Testis (tissue), 5 donors: ENCODE data around the gene CCNJ. TPM values are rescaled to one million over a fixed set of nuclear protein-coding genes. Genes with fewer than 3 reads are reported as not detected.
"Not testable (repeated sequence)": the region's sequence is repeated elsewhere in the genome, so short reads cannot be mapped to it uniquely, and the experiment has no call there.

Experiments used
- DNase-seq: peaks from one replicate; pipeline ENCODE4 v3.0.0-alpha.2; 2019
- H3K27ac ChIP-seq, 2 donors: fragments of 200-600 bp; sonication (generic); one replicate each; pipeline ENCODE4 v1.5.1; 2019
- H3K27me3 ChIP-seq: fragments of 200-600 bp; sonication (generic); one replicate; pipeline ENCODE4 v1.5.1; 2019
- H3K36me3 ChIP-seq: fragments of 200-600 bp; sonication (generic); one replicate; pipeline ENCODE4 v1.5.1; 2017; ENCODE audit warnings: low read depth; ENCODE audit errors: missing control alignments
- H3K4me1 ChIP-seq: fragments of 200-600 bp; sonication (generic); one replicate; pipeline ENCODE4 v1.5.1; 2019
- H3K4me3 ChIP-seq, 2 donors: fragments of 200-600 bp; sonication (generic); one replicate each; pipeline ENCODE4 v1.5.1; 2017 to 2019
- H3K9me3 ChIP-seq: fragments of 200-600 bp; sonication (generic); one replicate; pipeline ENCODE4 v1.5.1; 2017
- CTCF ChIP-seq, 3 experiments: fragments of 450-650 bp in 2 of 3; fragments of 200-600 bp in 1 of 3; sonication (generic) in 1 of 3; IDR thresholded peaks; one replicate each; pipeline ENCODE4 v1.5.1; 2016 to 2019; ENCODE audit warnings: antibody characterized with exemption in 3 of 3, mild to moderate bottlenecking in 2 of 3, moderate library complexity in 1 of 3
- POLR2A ChIP-seq: fragments of 450-650 bp; IDR thresholded peaks from one replicate; pipeline ENCODE4 v1.6.1; 2017; ENCODE audit warnings: antibody characterized with exemption, mild to moderate bottlenecking, moderate library complexity
- WGBS, 2 donors: methylation state at CpG; one replicate each; pipeline ENCODE4 v1.1.5; 2018; 5-methylcytosine and 5-hydroxymethylcytosine counted together
- intact Hi-C: fragments of 100-400 bp; cut with DNase I; formaldehyde crosslinking; loops from one replicate; pipeline ENCODE4 v1.15.1; 2023; ENCODE audit warnings: low total_unique reads
- long read RNA-seq, 2 donors: transcript quantifications; one replicate each; lab custom pipeline, GENCODE V29; 2026
- polyA plus RNA-seq: library from polyadenylated mRNA; stranded (reverse); fragments of 350-450 nt; fragmentation: Illumina TruSeq; extraction: RNeasy Lipid Tissue Mini Kit (QIAGEN cat#74804); gene quantifications from one replicate; pipeline ENCODE4 v1.2.3, GENCODE V29; 2014; ENCODE audit warnings: low read depth, low replicate concordance; ENCODE audit not compliant: insufficient read depth
- total RNA-seq, 2 donors: library from RNA; depleted of rRNA; stranded (reverse); fragments of >200 nt; gene quantifications; one replicate each; pipeline ENCODE4 v1.2.3, GENCODE V29; 2016

The CCNJ gene
- 1 to 10 TPM; 7.0 to 7.7 TPM for total RNA-seq
- 8.1 TPM for polyA plus RNA-seq
- long read RNA-seq, donor 1, partial matches to known transcripts = 0 of 3 reads
- long read RNA-seq, donor 1, other reads (novel, unspliced or antisense) = 0 of 3 reads
- long read RNA-seq, donor 2, partial matches to known transcripts = 0 of 2 reads
- long read RNA-seq, donor 2, other reads (novel, unspliced or antisense) = 0 of 2 reads

DNA sequence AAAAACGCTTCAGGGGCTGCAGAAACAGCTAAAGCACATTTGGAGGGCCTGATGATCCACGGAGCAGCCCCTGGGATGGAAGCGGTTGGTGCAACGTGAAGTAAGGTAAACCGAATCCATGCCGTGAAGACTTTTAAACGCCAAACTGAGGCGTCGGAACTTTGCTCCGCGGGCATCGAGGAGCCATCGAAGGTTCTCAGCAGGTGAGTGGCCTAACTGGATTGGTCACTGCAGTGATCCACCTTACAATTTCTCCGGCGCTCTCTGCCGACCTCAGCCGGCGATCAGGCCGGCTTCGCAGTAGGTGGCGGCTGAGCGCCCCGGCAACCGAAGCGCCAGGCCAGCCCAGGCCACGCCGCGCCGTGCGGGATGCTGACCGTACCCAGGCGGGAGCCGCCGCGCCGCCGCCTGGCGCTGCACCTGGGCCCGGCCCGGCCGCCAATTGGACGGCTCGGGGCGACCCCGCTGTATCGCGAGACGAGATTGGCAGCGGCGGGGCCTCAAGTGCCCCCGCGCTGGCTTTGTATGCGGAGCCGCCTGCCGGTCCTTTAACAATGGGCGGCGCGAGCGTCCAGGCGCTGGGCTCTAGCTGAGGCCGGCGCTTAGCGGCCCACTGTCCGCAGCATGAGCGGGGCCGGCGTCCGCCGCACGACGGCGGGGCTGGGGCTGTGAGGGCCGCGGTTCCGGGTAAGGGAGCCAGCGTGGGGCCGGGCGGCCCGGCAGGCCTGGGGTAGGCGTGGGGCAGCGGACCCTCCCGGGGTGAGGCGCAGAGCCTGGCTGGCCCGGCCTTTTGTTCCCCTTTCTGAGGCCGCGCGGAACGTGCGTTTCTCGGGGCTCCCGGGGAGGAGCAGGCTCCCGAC lies at the start of gene CCNJ:
Gene CCNJ, plus strand, starts transcription at position 551 of the 860 bp plus-strand sequence. CDS start 811 bp downstream, outside the sequence.
- Histone ChIP-seq H3K36me3 (no peaks in the 10 kb centered on the region), H3K27me3 (no peaks in the 10 kb centered on the region), H3K4me3 (peak within 1 kb of the TSS; percentile 78 to 89), H3K4me1 (peaks cover 10% of the 10 kb centered on the region), H3K9me3 (no peaks in the 10 kb centered on the region), H3K27ac (peak within 1 kb of the TSS; percentile 92 to 93)
- WGBS, 2 donors = 1 to 5% methylated on average over 13 to 77 of the region's 92 CpGs
- intact Hi-C loops = no loop called here
- peak; percentile 92 for DNase-seq
- TF ChIP-seq POLR2A = no peak
- peak in 1 of 3 experiments; percentile 18 for TF ChIP-seq CTCF (IDR thresholded peaks at IDR 0.05)

- H3K4me1 ChIP-seq, H3K9me3 ChIP-seq, H3K4me3 ChIP-seq, H3K36me3 ChIP-seq, H3K27me3 ChIP-seq, intact Hi-C loops, H3K27ac ChIP-seq: not testable (repeated sequence)
- peak; percentile 17 for DNase-seq
- 65 to 79% methylated on average over 11 of the region's 11 CpGs for WGBS, 2 donors
Observed at GRCh38 chr10:95994376-95994775, 49.0 kb upstream of the CCNJ start.

DNA sequence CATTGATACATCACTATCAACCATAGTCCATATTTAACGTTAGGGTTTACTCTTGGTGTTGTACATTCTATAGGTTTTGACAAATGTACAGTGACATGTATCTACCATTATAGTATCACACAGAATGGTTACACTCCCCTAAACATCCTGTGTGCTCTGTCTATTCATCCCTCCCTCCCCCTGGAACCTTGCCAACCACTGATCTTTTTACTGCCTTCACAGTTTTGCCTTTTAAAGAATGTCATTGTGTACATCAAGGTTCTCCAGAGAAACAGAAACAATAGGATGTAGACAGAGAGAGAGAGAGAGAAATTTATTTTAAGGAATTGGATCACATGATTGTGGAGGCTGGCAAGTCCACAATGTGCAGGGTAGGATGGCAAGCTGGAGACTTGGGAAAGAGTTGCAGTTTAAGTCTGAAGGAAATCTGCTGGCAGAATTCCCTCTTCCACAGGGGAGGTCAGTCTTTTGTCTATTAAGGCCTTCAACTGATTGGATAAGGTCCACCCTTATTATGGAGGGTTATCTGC lies 45.1 kb upstream of the CCNJ start:
- Histone ChIP-seq H3K36me3 (no peaks in the 10 kb centered on the region), H3K27ac (no peak overlapping the region), H3K4me3 (no peak overlapping the region), H3K27me3 (no peaks in the 10 kb centered on the region), H3K9me3 (no peaks in the 10 kb centered on the region), H3K4me1 (no peaks in the 10 kb centered on the region)
- 48 to 53% methylated on average over 1 of the region's 1 CpG for WGBS, 2 donors
- DNase-seq = no peak
- TF ChIP-seq CTCF (IDR thresholded peaks at IDR 0.05) = no peak
- TF ChIP-seq POLR2A = no peak
- intact Hi-C loops = no loop called here

DNA sequence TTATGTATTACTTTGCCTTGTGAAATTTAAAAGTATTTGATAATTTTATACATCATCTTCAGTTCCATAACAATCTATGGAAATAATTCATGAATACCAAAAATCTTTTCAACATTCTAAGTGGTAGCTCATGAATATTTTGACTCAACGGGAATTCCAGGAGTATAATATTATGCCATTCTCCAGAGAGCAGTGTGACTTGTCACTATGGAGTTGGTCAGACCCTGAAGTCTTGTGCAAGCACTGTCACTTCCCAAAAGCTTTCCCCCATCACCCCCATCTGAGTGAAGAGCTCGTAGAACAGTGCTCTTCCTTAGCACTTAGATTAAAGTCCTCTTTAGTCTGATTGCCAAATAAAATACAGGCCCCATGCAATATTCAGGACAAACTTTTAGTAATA lies 29.4 kb upstream of the CCNJ start:
- no peak overlapping the region for H3K27ac ChIP-seq
- H3K9me3 ChIP-seq = no peaks in the 10 kb centered on the region
- no peak for TF ChIP-seq POLR2A
- TF ChIP-seq CTCF (IDR thresholded peaks at IDR 0.05) = no peak
- DNase-seq = no peak
- H3K27me3 ChIP-seq = no peaks in the 10 kb centered on the region
- H3K36me3 ChIP-seq = no peaks in the 10 kb centered on the region
- intact Hi-C loops = no loop called here
- no peaks in the 10 kb centered on the region for H3K4me1 ChIP-seq
- 94 to 96% methylated on average over 2 of the region's 2 CpGs for WGBS, 2 donors
- H3K4me3 ChIP-seq = no peak overlapping the region

DNA sequence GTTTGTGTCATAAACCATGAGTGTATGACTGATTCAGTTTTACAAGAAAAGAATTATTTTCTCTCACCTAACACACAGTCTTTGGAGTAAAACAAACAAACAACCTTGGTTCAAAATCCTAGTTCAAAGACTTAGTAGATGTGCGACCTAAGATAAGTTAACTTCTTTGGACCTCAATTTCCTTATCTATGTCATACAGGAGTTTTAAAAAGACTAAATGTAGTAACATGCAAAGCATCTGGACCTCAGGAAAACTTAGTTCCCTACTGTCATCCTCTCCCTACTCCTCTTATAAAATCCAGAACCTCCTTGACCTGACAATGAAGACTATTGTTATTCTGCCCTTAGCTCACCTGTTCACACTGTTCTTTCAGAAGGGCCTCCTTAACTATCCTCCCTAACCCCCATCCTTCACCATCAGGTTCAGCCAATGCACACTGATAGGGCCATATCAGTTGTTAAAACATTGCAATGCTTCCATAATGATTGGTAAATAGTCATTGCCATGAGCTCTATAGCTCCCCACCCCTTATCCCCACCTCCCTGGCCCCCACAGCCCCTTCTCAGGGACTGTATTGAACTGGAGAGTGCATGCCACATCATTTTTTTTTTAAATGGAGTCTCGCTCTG lies 28.8 kb upstream of the CCNJ start:
- H3K36me3 ChIP-seq = no peaks in the 10 kb centered on the region
- TF ChIP-seq POLR2A = no peak
- TF ChIP-seq CTCF (IDR thresholded peaks at IDR 0.05) = no peak

More for the DNA sequence above, 28.8 kb upstream of the CCNJ start:
- Histone ChIP-seq H3K4me1 (no peaks in the 10 kb centered on the region), H3K27me3 (no peaks in the 10 kb centered on the region), H3K9me3 (no peaks in the 10 kb centered on the region), H3K27ac (no peak overlapping the region), H3K4me3 (no peak overlapping the region)
- DNase-seq = no peak
- WGBS, 2 donors = 96 to 99% methylated on average over 2 of the region's 2 CpGs
- intact Hi-C loops = no loop called here
